NCI-H2196 (cell line): ENCODE results near the gene COL6A1.
A peak's percentile ranks its signal among the peaks of the same experiment; 100 is the strongest.
"Not testable (repeated sequence)": the region's sequence is repeated elsewhere in the genome, so short reads cannot be mapped to it uniquely, and the experiment has no call there.

Experiments used
- DNase-seq: peaks from one replicate; lab custom pipeline; 2025; ENCODE audit not compliant: unreplicated experiment; lab: John Stamatoyannopoulos, UW

Gene COL6A1

DNA sequence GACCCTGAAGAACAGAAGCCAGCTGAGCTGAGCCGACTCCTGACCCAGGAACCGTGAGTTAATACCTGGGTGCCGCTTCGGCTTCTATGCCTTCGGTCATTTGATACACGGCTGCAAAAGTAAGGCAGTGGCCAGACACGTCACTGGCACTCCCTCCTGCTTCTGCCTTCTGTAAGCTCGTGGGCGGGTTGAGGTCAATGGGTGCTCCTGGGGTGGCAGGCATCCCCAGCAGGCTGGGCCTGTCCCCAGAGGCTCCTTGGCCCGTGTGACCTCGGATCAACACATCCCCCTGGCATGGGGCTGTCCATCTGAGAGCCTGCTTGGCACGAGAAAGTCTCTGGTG is 35.7 kb upstream of the COL6A1 start:
- no peak for DNase-seq

DNA sequence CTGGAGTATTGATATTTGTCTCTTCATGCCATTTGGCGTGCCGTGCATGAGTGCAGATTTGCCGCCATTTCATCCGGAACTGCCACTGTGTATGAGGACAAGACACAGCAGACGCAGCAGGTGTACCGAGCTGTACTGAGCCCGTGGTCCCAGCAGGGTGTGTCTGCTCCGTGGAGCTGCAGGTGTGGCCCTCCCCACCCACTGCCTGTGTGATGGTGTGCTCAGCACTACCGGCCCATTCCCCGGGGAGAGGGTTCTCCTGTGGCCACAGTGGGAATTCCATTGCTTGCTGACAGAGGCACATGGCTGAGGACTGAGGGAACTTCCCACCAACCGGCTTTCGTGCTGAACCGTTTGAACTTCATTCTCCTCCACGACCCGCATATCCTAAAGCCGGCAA is 34.3 kb upstream of the COL6A1 start:
- DNase-seq: no peak

DNA sequence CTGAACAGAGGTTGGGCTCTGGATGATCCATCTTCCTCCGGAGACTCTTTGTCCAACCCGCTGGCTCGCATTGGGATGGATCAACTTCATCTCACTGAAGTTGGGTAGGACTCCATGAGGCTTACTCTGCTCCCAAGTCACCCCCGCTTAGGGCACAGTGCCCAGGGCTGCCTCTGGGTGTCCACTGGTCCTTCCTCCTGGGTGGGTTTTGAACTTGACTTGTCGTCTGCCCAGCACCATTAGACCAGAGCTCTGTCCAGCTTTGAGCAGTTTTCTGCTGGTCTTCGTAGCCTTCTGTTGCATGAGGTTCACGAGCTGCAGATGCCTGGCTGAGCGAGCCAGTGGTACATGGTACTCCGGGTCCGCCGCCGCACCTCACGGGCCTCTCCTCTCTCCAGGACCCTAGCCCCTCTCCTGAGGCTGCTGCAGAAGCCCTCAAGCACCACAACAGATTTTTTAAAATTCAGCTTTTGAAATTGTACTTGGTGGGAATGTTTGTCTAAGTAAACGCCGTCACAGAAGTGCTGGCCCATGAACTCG is 33.8 kb upstream of the COL6A1 start:
- DNase-seq: no peak

DNA sequence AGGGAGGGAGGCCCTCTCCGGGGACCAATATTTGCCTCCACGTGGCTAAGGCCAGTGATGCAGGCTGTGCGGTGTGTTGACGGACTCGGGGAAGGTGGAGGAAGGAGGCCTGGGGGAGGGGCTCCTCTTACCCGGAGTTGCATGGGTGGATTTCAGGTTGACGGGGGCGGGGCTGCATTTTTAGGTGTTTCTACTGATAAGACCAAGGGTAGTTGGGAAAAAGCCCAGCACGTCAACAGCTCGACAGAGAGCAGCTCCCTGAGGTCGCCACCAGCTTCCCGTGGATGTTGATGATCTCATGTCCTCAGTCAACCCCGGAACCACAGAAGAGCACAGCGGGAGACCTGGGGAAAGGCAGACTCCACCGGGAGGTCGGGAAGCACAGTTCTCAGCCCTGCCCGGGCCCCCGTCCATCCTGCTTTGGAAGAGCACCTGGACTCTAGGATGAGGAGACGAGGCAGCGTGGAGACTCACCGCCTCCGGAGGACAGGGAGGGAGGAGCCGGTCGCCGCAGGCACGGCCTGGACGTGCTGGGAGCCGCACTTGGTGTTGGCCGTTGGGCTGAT is 32.9 kb upstream of the COL6A1 start:
- no peak for DNase-seq

DNA sequence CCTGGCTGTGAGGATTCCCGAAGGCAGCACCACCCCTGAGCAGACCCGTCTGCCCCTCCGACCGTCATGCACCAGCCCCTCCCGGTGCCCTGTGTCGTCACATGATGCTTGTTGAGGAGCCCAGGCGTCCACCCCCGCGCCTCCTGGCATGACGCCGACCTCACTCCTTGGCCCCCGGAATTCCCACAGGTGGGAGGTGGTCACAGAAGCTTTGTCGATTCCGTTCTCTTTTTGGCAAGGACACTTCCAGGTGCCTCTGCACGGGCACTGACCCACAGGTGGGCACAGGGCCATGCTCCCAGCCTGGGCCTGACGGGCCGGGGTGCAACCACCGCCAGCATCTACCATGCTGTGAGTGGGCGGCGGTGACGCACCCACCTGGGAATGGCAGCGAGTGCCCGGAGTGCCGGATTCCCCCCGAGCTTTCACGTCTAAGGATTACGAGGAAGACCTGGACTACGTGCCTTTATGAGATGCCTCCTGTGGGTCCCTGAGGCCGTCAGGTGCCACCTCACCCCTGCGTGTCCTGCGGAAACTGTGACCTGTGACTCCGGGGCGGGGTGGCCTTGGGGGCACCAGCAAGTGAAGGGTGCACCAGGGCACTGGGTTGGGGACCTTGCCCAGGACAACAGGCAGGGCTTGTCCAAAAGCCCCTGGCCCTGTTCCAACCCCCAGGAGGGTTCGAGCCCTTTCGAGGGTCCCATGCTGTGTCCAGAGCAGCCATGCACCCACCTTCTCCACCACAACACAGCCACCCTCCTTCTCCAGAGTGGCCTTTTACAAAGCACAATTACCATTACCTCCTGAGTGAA is 31.4 kb upstream of the COL6A1 start:
- no peak for DNase-seq

DNA sequence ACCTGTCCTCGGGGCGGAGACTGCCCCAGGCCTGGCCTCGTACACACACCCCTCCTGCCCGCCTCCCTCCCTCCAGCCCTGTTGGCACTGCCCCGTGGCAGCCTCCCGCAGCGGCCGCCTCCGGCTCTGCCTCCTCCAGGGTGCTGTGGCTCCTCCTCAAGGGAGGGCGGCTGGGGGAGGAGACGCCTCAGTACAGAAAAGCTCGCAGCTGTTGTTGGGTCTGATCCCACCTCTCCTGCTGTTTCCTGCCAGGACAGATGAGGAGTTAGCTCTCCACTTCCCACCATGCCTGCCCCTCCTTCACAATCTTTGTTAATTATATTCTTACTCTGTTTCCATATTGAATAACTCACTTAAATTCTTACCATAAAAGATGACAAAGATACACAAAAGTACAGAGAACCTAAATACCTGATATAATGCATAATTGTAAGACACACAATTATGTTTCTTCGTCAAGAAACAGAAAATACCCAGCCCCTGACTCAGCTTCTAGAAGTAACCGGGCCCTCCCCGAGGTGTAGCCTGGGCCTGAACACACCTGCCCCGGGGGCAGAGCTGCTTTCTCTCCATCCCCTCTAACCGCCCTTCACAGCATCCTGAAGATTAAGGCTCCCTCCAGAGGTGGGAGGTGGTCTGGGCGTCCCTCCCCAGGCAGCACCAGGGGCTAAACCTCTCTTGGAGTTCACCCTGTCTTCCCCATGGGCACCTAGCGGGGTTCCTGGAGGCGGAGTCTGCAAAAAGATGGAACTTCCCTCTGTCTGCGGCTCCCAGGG is 30.6 kb upstream of the COL6A1 start:
- DNase-seq: peak; percentile 89

DNA sequence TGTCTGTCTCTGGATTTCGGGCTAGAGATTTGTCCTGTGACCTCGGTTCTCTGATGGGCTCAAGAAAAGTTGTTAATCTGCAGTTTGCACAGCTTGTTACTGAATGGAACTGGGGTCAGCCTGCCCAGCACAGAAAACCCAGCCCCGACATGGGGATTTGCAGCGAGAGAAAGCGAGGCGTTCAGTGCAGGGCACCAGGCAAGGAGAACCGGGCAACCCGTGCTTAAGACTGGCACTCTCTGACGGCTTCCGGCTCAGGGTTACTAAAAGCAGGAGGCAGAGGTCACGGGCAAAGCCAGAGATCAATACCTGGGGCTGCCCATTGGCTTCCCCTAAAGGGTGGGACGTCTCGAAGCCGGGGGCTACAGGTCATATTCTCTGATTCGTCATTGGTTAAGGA is 29.9 kb upstream of the COL6A1 start:
- no peak for DNase-seq

DNA sequence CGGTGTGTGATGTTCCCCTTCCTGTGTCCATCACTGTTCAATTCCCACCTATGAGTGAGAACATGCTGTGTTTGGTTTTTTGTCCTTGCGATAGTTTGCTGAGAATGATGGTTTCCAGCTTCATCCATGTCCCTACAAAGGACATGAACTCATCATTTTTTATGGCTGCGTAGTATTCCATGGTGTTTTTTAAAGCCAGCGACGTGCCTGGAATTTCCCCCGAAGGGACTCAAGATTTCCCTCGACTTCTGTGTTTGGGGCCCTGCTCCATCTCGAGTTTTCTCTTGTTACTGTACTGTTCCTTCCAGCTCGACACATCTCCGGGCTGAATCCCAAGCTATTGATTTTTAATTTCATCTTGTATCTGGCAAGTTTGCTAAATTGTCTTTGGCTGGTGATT is 29.0 kb upstream of the COL6A1 start:
- DNase-seq: not testable (repeated sequence)

DNA sequence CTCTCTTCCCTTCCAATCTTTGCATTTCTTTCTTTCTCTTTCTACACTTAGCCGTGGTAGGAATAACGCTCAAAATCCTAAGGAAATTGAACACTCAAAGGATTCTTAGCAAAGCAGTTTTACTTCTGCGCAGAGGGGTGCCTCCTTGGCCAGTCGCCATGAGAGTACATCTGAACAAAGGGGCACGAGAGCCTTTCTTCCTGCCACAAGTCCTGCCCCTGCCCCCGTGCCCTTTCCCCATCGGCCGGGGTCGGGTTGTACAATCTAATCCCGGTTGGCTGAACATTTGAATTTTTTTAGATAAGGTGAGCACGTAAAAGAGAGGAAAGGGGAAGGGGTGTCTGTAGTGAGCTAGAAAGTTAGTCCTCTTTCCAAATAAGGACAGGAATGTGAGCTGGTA is 28.6 kb upstream of the COL6A1 start:
- no peak for DNase-seq

DNA sequence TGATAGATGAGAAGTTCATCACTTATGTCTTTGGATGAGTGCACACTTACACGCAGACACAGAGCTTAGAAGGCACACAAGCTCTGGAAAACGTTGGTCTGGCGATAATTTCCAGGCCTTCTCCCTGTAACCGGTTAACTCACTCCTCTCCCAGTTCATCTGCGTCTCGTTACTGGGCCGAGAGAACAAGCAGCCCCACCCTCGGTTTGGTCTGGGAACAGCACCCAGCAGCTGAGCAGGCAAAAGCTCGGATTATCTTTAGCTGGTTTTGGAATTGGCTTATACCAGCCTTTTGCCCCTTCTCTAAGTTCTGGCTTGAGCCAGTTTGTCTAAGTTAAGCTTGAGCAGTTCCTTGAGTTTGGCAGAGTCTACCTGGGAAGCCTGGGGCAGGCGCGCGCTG is 27.3 kb upstream of the COL6A1 start:
- no peak for DNase-seq

DNA sequence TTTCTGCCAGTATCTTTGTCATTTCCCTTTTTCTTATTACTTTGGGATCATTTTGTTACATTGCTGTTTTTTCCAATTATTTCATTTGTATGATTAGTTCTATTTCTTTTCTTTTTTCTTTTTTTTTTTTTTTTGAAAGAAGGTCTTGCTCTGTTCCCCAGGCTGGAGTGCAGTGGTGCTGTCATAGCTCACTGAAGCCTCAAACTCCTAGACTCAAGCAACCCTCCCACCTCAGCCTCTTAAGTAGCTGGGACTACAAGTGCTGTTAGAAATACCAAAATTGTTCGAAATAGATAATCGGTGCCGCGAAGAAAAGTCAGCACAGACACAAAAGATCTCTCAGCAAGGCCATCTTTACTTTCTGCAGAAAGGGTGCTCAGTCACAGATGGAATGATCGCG is 26.6 kb upstream of the COL6A1 start:
- DNase-seq: no peak

DNA sequence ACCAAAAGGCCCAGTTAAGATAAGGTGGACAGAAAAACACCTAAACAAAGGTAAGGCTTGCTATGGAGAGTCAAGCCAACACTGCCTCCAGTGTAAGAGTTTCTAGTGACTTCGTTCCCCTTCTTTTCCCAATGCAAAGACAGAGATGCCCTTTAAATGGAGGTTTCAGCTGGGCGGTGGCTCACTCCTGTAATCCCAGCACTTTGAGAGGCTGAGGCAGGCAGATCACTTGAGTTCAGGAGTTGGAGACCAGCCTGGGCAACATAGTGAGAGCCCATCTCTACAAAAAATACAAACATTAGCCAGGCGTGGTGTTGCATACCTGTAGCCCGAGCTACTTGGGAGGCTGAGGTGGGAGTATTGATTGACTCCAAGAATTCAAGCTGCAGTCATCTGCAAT is 24.0 kb upstream of the COL6A1 start:
- no peak for DNase-seq

DNA sequence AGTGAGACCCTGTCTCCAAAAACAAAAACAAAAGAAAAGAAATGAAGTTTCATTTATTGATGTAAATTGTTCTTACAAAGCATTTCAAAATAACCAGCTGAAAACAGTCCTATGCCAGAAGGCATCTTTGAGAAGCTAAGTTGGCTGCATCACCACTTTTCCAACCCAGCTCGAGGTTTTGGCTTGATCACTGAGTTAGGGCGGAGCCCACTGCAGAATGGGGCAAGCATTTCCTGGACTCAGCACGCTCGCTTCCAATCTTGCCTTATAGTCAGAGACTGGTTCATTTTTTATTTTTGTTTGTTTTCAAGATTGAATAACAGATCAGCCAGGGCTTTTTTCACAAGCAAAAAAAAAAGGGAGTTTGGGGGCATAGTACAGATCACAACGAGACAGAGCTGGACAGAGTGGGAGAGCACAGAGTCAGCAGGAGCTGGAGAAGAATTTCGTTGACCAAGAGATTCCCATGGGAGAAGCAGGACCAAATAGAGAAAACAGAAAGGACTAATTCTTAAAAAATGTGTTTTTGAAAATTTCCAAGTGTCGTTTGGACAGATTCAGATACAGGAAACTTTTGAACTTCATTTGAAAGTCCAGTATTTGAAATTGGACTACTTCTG is 23.5 kb upstream of the COL6A1 start:
- DNase-seq: no peak

DNA sequence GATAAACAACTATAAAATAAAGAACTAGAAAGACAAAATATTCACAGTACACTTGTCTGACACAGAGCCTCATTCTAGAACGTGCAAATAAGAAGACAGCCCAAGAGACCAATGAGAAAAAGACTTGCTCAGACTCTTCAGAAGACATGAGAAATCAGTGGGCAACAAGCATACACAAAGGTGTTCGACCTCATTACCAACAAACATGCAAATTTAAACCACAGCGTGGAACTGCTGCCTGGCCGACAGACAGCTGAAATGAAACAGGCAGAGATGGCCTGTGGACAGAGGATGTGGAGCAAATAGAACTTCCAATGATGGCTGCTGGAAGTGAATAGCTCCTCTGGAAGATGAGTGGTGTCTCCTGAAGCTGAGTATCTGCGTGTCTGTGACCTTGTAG is 22.4 kb upstream of the COL6A1 start:
- DNase-seq: no peak

DNA sequence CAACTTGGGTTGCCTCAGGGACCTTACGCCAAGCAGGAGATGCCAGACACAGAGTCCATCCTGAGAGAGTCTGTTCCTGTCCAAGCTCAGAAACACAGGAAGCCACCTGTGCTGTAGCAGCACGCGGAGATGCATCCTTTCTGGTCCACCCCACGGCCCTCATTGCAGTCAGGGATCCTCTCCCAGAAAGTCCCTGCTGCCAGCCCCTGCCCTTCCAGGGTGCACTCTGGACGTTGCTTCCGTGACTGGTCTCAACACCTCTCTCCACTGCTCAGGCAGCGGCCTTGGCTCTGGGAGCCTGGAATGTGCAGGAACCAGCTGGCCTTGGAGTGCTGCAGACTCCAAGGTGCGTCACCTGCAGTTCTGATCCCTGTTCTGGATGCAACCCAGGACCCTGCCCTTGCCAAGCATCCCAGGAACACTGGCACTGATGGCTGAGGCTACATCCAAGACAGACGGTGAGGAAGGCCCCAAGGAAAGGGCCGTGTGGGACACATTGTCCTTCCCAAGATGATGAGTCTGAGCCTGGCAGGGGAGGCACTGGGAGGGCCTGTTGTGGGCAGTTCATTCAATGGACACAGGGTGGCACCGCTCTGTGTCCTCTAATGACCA is 21.7 kb upstream of the COL6A1 start:
- no peak for DNase-seq

DNA sequence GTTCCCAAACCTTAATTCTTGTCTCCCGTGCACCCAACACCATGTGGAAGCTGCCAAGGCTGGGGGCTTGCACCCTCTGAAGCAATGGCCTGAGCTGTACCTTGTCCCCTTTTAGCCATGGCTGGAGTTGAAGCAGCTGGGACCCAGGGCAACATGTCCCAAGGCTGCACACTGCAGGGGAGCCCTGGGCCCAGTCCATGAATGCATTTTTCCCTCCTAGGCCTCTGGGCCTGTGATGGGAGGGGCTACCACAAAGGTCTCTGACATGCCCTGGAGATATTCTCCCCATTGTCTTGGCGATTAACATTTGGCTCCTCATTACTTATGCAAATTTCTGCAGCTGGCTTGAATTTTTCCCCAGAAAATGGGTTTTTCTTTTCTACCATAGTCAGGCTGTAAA is 20.2 kb upstream of the COL6A1 start:
- DNase-seq: not testable (repeated sequence)

DNA sequence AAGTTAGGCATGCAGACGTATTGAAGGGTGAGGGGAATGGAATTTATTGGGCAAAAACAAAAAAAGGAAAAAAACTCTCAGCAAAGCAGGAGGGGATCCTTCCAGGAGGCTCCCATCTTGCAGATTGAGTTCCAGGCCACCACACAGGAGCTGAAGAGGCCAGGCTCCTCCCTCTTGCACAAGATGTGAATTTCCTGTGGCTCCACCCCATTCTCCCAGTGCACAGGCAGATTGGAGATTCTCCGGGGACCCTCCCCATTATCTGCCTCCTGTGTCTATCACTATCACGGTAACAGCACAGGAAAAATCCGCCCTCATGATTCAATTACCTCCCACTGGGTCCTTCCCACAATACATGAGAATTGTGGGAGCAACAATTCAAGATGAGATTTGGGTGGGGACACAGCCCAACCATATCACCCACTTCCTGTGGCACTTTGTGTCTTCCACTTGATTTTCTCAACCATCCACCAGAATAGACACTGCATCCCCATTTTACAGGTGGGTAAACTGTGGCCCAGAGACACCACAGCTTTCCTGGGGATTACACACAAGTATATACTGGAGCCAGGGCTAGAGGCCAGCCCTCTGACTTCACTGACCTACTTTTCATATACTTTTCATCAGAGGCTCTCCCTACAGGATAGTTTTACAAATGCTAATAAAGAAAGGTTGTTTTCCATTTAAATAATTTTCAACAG is 18.9 kb upstream of the COL6A1 start:
- DNase-seq: no peak

DNA sequence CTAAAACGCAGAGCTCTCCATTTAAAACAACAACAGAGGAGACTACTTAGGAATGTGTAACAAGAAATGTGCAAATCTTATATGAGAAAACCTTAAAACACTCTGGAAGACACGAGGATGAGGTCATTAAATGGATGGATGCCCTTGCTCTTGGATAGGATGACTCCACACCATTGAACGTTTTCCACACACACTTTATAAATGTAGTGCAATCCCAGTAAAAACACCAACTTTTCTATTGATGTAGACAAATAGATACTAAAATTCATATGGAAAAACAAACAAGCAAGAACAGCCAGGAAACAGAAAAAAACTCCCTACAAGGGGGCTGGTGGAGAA is 18.4 kb upstream of the COL6A1 start:
- no peak for DNase-seq

DNA sequence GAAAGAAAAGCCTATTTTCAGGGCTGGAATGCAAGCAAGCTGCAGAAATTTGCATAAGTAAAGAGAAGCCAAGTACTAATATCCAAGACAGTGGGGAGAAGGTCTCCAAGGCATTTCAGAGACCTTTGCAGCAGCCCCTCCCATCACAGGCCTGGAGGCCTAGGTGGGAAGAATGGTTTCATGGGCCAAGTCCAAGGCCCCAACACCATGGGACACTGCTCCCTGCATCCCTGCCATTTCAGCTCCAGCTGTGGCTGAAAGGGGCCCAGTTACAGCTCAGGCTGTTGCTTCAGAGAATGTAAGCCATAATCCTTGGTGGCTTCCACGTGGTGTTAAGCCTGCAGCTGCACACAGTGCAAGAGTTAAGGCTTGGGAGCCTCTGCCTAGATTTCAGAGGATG is 16.9 kb upstream of the COL6A1 start:
- no peak for DNase-seq

DNA sequence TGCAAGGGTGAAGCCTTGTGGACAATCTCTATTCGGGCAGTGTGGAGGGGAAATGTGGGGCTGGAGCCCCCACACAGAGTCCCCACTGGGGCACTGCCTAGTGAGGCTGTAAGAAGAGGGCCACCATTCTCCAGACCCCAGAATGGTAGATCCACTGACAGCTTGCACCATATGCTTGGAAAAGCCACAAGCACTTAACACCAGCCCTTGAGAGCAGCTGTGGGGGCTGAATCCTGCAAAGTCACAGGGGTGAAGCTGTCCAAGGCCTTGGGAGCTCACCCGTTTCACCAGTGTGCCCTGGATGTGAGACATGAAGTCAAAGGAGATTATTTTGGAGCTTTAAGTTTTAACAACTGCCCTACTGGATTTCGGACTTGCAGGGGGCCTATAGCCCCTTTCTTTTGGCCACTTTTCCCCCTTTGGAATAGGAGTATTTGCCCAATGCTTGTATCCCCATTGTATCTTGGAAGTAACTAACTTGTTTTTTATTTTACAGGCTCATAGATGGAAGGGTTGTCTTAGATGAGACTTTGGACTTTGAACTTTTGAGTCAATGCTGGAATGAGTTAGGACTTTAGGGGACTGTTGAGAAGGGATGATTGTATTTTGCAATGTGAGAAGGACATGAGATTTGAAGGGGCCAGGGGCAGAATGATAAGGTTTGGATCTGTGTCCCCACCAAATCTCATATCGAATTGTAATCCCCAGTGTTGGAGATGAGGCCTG is 16.3 kb upstream of the COL6A1 start:
- DNase-seq: no peak
